ENCODE measurements around the gene PKN1.

The PKN1 gene

GRCh38 chr19:14516746-14517438, 83.8 kb downstream of the PKN1 start:
- DNase-seq: peak; percentile 18

GRCh38 chr19:14517446-14517839, 84.3 kb downstream of the PKN1 start:
- DNase-seq: no peak

- peak; percentile 37 for DNase-seq
These were observed 84.9 kb downstream of the PKN1 start, which contains the start of gene DNAJB1 for GRCh38 chr19:14517840-14518505. DNAJB1 (minus strand) TSS chr19:14518397; CDS start chr19:14518349, 48 bp downstream.

GRCh38 chr19:14519245-14519859, 86.2 kb downstream of the PKN1 start:
- DNase-seq: no peak

GRCh38 chr19:14519860-14520407, 86.8 kb downstream of the PKN1 start:
- DNase-seq: no peak

GRCh38 chr19:14520543-14520942, 87.4 kb downstream of the PKN1 start:
- no peak for DNase-seq
